ENCODE results near the gene MRPL45. TPM values are rescaled to one million over a fixed set of nuclear protein-coding genes. Genes with fewer than 3 reads are reported as not detected.
"Not testable (repeated sequence)": the region's sequence is repeated elsewhere in the genome, so short reads cannot be mapped to it uniquely, and the experiment has no call there.

The MRPL45 gene
- total RNA-seq, 1 experiment from 2014 or later: 48.4 TPM

DNA sequence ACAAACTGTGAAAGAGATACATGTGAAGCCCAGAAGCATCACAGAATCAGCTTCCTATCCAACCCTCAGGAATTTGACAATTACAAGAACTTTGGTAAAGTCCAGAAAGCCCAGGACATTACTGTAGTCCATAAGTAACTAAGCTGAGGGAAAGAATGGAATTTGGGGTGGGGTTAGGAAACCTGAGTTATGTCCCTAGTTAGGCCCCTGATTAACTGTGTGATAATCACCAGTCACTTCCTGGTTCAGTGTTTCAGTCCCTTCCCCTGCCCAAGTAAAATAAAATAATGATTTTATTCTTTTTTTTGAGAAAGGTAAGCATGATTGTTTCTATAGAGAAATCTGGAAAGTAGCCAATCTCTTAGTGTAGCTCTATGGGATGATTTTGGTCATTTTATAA, 11.0 kb upstream of the MRPL45 start:
- DNase-seq (ENCODE audit: unreplicated experiment); intact Hi-C loops (cut with micrococcal nuclease); H3K27ac Mint-ChIP-seq (ENCODE audit: low read depth, unreplicated experiment); BruUV-seq (replicated peaks); CTCF ChIA-PET; POLR2A ChIA-PET; H3K36me3 Mint-ChIP-seq (ENCODE audit: insufficient read depth, unreplicated experiment); H3K9me3 Mint-ChIP-seq (ENCODE audit: unreplicated experiment); H3K4me3 Mint-ChIP-seq (ENCODE audit: unreplicated experiment); H3K27me3 Mint-ChIP-seq (ENCODE audit: insufficient read depth, unreplicated experiment): not testable (repeated sequence)
- H3K4me1 Mint-ChIP-seq (ENCODE audit: insufficient read depth, unreplicated experiment): peaks cover 13% of the 10 kb centered on the region

GRCh38 chr17:38286501-38287091, 10.4 kb upstream of the MRPL45 start:
- POLR2A ChIA-PET: interaction anchor here (0.6 to 0.7 kb wide), 2 partner anchors 10 to 466 kb away, joined by 3 read pairs; partner anchors contain the start of gene MRPL45
- peaks cover 13% of the 10 kb centered on the region for H3K4me1 Mint-ChIP-seq (ENCODE audit: insufficient read depth, unreplicated experiment)
- intact Hi-C loops (cut with micrococcal nuclease); BruUV-seq (replicated peaks); H3K36me3 Mint-ChIP-seq (ENCODE audit: insufficient read depth, unreplicated experiment); H3K9me3 Mint-ChIP-seq (ENCODE audit: unreplicated experiment); H3K27me3 Mint-ChIP-seq (ENCODE audit: insufficient read depth, unreplicated experiment); CTCF ChIA-PET: not testable (repeated sequence)
- H3K27ac Mint-ChIP-seq (ENCODE audit: low read depth, unreplicated experiment): peak overlapping the region; percentile 51
- DNase-seq (ENCODE audit: unreplicated experiment): peak; percentile 46
- H3K4me3 Mint-ChIP-seq (ENCODE audit: unreplicated experiment): peak overlapping the region; percentile 14

DNA sequence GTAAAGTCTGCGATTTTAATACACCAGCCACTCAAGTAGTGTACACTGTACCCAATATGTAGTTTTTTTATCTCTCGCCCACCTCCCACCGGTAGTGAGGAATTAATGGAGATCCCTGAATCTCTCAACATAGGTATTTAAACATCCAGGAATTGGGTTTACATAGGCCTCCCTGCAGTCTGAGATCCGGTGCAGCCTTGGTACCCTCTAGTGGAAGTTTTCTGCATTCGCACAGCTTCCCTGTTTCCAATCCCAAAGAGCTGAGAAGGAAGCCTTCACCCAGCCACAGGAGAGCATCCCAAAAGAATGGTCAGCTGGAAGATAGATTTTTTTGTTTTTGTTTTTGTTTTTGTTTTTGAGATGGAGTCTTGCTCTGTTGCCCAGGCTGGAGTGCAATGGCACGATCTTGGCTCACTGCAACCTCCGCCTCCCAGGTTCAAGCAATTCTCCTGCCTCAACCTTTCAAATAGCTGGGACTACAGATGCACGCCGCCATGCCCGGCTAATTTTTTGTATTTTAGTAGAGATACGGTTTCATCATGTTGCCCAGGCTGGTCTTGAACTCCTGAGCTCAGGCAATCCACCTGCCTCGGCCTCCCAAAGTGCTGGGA, 8.6 kb upstream of the MRPL45 start:
- H3K9me3 Mint-ChIP-seq (ENCODE audit: unreplicated experiment); H3K27me3 Mint-ChIP-seq (ENCODE audit: insufficient read depth, unreplicated experiment); H3K27ac Mint-ChIP-seq (ENCODE audit: low read depth, unreplicated experiment); H3K4me3 Mint-ChIP-seq (ENCODE audit: unreplicated experiment); BruUV-seq (replicated peaks); H3K36me3 Mint-ChIP-seq (ENCODE audit: insufficient read depth, unreplicated experiment); intact Hi-C loops (cut with micrococcal nuclease): not testable (repeated sequence)
- DNase-seq (ENCODE audit: unreplicated experiment): peak; percentile 38
- peaks cover 13% of the 10 kb centered on the region for H3K4me1 Mint-ChIP-seq (ENCODE audit: insufficient read depth, unreplicated experiment)
- ChIA-PET POLR2A (interaction anchor here (1.1 kb wide), 1 partner anchor 32 kb away, joined by 3 read pairs; no protein-coding TSS in a partner anchor), CTCF (interaction anchor here (0.6 to 0.7 kb wide), 2 partner anchors 470 to 638 kb away, joined by 3 to 5 read pairs; no protein-coding TSS in a partner anchor)
- TF ChIP-seq CTCF (IDR thresholded peaks at IDR 0.05; ENCODE audit: unreplicated experiment): peak; percentile 24

DNA sequence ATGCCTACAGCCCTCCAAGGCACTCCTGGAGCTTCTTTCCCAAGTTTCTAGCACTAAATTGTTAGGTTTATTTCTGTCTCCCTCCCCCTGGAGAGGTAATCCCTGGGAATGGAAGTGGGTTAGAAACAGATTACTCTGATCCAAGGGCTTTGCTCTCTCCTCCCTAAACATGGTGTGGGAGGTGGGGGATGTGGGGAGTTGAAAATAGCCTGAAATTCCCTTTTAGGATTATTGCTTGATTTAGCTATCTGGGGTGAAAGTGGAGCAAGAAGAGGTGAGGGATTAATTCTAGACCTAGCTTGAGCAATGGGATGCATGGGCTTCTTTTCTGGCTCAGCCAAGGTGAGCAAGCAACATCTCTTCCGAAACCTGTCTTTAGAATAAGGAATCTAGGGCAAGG, 7.2 kb upstream of the MRPL45 start:
- H3K4me3 Mint-ChIP-seq (ENCODE audit: unreplicated experiment); DNase-seq (ENCODE audit: unreplicated experiment); H3K27me3 Mint-ChIP-seq (ENCODE audit: insufficient read depth, unreplicated experiment); H3K27ac Mint-ChIP-seq (ENCODE audit: low read depth, unreplicated experiment); BruUV-seq (replicated peaks); intact Hi-C loops (cut with micrococcal nuclease); POLR2A ChIA-PET; CTCF ChIA-PET; H3K4me1 Mint-ChIP-seq (ENCODE audit: insufficient read depth, unreplicated experiment); H3K36me3 Mint-ChIP-seq (ENCODE audit: insufficient read depth, unreplicated experiment); H3K9me3 Mint-ChIP-seq (ENCODE audit: unreplicated experiment): not testable (repeated sequence)

DNA sequence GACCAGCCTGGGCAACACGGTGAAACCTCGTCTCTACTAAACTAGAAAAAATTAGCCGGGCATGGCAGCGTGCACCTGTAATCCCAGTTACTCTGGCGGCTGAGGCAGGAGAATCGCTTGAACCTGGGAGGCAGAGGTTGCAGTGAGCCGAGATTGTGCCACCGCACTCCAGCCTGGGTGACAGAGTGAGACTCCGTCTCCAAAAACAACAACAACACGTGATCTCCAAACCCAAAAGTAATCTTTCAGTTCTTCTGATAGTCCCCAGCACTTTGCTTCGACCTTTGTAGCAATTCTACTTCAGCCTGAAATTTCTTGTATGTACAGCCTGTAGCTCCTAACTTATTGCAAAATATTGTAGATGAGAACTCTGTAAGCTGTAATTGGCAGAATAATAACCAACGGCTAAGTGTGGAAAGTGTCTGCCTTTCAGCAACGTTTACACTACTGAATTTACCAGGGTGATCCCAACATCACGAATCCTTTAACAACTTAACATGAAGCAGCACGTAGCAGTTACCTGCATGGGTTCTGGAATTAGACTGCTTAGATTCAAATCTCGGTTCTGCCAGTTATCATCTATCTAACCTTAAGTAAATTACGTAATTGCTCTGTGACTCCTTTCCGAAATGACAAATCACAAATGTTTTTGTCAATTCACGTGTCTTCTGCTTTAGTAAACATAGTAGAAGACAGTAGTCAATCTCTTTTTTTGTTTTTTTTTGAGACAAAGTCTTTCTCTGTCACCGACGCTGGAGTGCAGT, 1.2 kb upstream of the MRPL45 start:
- peaks cover 12% of the 10 kb centered on the region for H3K36me3 Mint-ChIP-seq (ENCODE audit: insufficient read depth, unreplicated experiment)
- H3K27ac Mint-ChIP-seq (ENCODE audit: low read depth, unreplicated experiment); H3K4me1 Mint-ChIP-seq (ENCODE audit: insufficient read depth, unreplicated experiment); CTCF ChIA-PET; H3K27me3 Mint-ChIP-seq (ENCODE audit: insufficient read depth, unreplicated experiment); H3K9me3 Mint-ChIP-seq (ENCODE audit: unreplicated experiment); intact Hi-C loops (cut with micrococcal nuclease); DNase-seq (ENCODE audit: unreplicated experiment); BruUV-seq (replicated peaks); H3K4me3 Mint-ChIP-seq (ENCODE audit: unreplicated experiment): not testable (repeated sequence)
- POLR2A ChIA-PET: interaction anchor here (1.6 kb wide), 1 partner anchor 40 kb away, joined by 5 read pairs; no protein-coding TSS in a partner anchor

Data from MCF 10A (cell line).